GM08714 (cell line): ENCODE data around the gene ABCA8.
"Not testable (repeated sequence)": the region's sequence is repeated elsewhere in the genome, so short reads cannot be mapped to it uniquely, and the experiment has no call there.

Experiments
- H3K4me3 ChIP-seq: fragments of 200-500 bp; sonication (Bioruptor generic); 2 replicates; pipeline ENCODE4 v1.5.1; 2014; ENCODE audit warnings: mild to moderate bottlenecking, low read length, inconsistent platforms
- ZNF274 ChIP-seq: IDR thresholded peaks from 2 replicates; pipeline ENCODE4 v1.6.1; 2012; ENCODE audit warnings: mild to moderate bottlenecking, low read depth, low read length

The ABCA8 gene, protein sequence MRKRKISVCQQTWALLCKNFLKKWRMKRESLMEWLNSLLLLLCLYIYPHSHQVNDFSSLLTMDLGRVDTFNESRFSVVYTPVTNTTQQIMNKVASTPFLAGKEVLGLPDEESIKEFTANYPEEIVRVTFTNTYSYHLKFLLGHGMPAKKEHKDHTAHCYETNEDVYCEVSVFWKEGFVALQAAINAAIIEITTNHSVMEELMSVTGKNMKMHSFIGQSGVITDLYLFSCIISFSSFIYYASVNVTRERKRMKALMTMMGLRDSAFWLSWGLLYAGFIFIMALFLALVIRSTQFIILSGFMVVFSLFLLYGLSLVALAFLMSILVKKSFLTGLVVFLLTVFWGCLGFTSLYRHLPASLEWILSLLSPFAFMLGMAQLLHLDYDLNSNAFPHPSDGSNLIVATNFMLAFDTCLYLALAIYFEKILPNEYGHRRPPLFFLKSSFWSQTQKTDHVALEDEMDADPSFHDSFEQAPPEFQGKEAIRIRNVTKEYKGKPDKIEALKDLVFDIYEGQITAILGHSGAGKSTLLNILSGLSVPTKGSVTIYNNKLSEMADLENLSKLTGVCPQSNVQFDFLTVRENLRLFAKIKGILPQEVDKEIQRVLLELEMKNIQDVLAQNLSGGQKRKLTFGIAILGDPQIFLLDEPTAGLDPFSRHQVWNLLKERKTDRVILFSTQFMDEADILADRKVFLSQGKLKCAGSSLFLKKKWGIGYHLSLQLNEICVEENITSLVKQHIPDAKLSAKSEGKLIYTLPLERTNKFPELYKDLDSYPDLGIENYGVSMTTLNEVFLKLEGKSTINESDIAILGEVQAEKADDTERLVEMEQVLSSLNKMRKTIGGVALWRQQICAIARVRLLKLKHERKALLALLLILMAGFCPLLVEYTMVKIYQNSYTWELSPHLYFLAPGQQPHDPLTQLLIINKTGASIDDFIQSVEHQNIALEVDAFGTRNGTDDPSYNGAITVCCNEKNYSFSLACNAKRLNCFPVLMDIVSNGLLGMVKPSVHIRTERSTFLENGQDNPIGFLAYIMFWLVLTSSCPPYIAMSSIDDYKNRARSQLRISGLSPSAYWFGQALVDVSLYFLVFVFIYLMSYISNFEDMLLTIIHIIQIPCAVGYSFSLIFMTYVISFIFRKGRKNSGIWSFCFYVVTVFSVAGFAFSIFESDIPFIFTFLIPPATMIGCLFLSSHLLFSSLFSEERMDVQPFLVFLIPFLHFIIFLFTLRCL (N-terminal part only)

DNA sequence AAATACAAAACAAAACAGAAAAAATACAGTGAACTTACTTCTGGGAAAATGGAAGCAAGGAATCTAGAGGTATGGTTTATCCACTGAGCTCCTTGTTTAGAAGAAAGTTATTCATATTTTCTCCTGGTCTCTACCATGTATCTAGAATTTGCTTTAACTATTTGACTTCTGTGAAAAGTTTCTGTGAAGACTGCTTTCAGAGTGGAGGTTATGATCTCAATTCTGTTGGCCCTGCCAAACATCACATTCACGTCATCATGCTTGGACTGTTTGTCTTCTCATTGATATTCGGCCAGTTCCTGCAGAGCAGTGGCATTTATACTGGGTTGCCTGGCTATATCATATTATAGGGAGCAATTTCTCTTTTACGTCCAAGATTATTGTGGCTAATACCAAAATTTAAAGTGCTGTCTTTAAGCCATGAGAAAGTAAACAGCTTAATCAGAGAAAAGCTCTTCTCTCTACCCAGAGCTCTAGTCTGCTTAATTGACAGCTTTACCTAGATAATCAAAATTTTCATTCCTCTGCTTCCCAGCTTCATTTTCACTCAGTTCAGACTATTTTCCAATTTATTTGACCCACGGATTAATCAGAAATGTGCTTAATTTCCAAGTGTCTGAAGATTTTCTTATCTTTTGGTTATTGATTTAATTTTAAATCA, at the start of gene ABCA8:
Gene ABCA8 (minus strand): TSS at position 212 of the 661 bp plus-strand sequence. CDS start 13,358 bp downstream, outside the sequence.
- no peak for TF ChIP-seq ZNF274
- no peak within 1 kb of the TSS for H3K4me3 ChIP-seq

DNA sequence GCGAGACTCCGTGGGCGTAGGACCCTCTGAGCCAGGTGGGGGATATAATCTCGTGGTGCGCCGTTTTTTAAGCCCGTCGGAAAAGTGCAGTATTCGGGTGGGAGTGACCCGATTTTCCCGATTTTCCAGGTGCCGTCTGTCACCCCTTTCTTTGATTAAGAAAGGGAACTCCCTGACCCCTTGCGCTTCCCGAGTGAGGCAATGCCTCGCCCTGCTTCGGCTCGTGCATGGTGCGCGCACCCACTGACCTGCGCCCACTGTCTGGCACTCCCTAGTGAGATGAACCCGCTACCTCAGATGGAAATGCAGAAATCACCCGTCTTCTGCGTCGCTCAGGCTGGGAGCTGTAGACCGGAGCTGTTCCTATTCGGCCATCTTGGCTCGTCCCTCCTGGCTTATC, 49.6 kb upstream of the ABCA8 start:
- not testable (repeated sequence) for H3K4me3 ChIP-seq

DNA sequence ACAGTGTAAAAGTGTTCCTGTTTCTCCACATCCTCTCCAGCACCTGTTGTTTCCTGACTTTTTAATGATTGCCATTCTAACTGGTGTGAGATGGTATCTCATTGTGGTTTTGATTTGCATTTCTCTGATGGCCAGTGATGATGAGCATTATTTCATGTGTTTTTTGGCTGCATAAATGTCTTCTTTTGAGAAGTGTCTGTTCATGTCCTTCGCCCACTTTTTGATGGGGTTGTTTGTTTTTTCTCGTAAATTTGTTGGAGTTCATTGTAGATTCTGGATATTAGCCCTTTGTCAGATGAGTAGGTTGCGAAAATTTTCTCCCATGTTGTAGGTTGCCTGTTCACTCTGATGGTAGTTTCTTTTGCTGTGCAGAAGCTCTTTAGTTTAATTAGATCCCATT, 44.6 kb upstream of the ABCA8 start:
- not testable (repeated sequence) for H3K4me3 ChIP-seq

DNA sequence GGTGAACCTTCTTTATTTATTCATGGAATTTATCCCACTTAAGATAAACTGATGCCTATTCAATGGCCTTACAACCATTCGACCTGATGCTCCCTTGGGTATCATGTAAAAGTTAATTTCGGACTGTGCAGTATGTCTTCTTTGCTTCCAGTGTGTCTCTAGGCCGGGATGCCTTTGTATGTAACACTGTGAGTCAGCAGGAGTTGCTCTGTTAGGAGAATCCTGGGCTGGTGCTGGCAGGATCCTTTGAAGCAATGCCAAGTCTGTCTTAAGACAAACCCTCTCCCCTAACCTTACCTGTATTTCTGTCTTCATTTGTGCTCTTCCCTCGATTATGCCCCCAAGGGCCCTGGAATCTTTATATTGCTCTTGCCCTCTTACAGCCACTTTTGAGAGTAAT, 37.9 kb upstream of the ABCA8 start:
- H3K4me3 ChIP-seq: no peak overlapping the region
- no peak for TF ChIP-seq ZNF274

DNA sequence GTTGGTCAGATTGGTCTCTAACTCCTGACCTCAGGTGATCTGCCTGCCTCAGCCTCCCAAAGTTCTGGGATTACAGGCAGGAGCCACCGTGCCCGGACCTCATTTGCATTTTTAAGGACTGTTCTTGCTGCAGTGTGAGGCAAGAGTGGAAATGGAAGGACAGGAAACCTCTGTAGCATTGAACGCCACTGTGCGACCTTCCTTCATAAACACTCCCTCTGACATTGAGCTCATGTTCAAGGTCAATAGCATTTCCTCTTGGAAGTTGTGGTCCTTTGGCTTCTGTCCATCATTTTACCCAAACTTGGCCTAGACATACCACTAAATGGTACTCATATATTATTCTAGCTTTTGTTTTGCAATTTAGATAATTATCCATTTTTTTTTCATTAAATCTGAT, 32.8 kb upstream of the ABCA8 start:
- TF ChIP-seq ZNF274: no peak
- H3K4me3 ChIP-seq: no peak overlapping the region

DNA sequence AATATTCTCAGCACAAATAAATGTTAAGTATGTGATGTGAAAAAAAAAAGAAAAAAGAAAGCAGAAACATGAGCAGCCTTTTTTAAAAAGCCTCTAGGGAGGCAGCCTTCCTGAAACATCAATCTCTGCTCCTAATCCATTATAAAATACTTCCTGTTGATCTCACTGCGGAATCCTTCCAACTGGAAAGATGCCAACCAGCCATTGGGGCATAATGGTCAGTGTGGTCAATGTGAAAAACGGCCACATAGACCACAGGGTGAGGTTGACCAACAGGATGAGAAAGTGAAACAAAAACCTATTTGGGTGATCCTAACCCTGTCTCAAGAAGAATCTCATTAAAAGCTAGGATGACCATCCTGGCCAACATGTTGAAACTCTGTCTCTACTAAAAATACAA, 26.1 kb upstream of the ABCA8 start:
- H3K4me3 ChIP-seq: no peak overlapping the region
- no peak for TF ChIP-seq ZNF274

DNA sequence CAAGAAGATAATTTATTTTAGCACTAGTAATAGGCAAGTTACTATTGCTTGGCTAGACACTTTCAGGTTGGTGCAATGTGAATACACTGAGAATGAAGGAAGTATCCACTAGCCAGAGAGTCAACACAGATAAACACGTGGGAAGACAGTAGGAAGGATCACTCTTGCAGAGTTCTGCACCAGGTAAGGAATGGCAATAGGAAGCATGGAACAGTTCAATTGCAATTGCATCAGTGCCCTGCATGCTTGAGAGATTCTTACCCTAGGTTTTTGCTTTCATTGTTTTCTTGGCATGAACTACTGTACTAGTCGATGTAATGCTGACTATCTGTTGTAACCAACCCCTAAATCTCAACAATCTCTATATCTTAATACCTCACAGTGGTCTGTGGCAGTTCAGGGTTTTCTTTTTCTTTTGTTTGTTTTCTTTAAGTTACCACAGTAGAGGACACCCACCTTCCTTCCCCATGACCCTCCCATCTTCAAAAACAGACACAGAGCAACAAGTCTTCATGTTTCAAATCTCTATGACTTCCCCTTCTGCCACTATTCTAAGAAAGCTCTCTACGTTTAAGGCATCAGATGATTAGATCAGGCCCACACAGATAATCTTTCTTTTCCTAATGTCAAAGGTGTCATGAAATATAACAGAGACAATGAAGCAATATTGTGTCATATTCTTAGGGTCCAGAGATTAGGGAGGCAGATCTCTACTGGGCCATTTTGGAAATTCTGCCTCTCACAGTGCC, 18.1 kb upstream of the ABCA8 start:
- no peak for TF ChIP-seq ZNF274
- H3K4me3 ChIP-seq: no peak overlapping the region

DNA sequence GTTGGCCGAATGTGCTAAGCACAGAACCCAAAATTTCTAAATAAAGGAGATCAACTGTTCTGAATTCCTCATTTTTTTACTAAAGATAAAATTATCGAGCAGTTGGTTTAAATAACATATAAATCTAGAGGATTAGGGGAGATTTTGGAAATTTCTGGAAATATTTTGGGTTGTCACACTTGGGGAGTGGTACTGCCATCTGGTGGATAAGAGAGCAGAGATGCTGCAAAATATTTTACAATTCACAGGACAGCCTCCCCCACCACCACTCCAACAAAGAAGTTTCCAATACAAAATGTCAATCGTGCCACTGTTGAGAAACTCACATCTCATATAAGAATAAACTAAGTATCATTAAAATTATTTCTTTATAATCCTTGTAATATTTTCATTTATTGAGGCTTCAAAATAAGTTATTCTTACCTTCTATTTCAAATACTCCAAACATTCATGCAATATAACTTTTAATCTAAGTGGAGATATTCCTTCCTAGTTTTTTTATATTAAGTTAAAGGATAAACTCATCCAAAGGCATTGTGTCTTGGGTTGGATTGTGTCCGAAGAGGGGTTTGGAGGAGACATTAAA, 17.0 kb upstream of the ABCA8 start:
- TF ChIP-seq ZNF274: no peak
- no peak overlapping the region for H3K4me3 ChIP-seq

DNA sequence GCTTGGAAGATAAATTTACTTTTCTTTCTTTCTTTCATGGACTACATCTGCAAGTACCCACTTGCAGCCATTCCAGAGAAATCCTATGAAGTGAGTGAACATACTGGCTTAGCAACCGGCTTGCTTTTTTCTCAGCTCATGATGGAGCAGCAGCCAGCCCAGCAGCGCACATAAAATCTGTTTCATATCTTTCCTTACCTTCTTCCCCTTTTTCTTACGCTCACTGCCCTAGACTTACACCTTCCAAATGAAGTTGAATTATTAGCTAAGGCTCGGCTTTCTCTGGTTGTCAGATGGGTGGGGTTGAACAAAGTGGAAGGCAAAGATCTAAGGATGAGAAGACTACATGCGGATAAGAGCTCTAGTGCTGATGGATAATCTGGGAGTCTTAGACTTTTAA, 13.9 kb upstream of the ABCA8 start:
- no peak overlapping the region for H3K4me3 ChIP-seq
- TF ChIP-seq ZNF274: no peak

DNA sequence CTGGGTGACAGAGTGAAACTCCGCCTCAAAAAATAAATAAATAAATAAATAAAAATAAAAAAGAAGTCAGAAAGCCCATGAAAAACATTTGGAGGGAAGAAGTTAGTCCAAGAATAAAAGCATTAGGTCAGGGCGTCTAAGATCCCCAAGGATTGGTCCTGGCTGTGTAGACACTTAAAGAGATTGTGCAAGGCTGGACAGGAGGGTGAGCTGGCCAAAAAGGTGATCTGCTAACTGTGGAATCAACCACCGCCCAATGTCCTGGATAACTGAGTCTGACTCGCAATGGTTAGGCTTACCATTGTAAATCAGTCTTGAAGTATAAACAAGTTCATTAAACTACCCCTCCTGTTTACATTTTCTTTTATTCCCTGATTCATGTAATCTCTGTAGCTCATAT, 8.8 kb upstream of the ABCA8 start:
- no peak overlapping the region for H3K4me3 ChIP-seq
- TF ChIP-seq ZNF274: no peak

DNA sequence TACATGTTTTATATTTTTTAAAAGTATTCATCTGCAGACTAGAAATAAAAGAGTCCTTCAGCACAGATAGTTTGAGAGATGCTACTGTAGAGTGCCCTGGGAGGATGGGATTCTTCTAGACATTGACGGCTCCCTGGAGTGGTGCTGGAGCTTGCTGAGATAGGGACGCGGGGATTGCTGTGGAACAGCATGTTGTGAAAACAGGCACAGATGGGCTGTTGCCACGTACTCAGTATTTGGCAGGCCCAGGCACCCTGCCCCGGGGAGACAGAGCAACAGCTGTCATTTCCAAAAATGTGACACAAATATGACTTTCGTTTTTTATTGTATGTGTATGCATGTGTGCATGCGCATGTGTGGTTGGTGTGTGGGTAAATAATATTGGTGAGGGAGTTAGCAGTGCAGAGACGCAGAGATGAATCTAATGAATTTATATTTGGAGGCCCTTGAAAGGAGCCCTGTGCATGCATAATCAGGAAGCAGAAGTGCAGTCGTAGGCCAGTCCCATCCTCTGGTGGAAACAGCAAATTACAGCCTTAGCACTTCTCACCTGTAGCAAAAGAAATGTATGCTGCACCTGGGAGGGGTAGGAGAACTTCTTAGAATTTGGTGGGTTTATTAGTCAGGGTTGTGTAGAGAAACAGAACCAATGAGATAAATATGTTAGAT, 6.2 kb upstream of the ABCA8 start:
- TF ChIP-seq ZNF274: no peak

DNA sequence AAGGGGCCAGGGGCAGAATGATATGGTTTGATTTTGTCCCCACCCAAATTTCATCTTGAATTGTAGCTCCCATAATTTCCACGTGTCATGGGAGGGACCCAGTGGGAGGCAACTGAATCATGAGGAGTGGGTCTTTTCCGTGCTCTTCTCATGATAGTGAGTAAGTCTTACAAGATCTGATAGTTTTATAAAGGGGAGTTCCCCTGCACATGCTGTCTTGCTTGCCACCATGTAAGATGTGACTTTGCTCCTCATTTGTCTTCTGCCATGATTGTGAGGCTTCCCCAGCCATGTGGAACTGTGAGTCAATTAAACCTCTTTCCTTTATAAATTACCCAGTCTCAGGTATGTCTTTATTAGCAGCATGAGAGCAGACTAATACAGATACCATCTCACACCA, 3.9 kb upstream of the ABCA8 start:
- H3K4me3 ChIP-seq: not testable (repeated sequence)

More for the DNA sequence above, 6.2 kb upstream of the ABCA8 start:
- no peak overlapping the region for H3K4me3 ChIP-seq

DNA sequence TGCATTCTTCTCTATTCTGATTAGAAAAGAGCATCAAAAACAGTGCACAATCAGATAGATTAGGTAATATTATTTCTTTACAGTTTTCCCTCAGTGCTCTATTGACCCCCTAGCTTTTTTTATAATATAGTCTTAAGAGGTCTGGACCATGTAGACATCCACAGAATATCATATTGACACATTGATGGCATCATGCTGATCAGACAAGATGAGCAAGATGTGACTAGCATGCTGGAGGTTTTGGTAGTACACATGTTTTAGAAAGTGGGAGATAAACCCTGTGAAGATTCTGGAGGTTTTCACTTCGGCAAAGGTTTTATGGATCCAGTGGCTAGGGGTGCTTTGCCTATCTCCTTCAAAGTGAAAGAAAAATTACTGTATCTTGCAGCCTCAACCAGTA, 2.8 kb upstream of the ABCA8 start:
- TF ChIP-seq ZNF274: no peak

More for the DNA sequence above, 2.8 kb upstream of the ABCA8 start:
- H3K4me3 ChIP-seq: no peak overlapping the region
